ENCODE measurements around the gene DOC2A. TPM values are rescaled to one million over a fixed set of nuclear protein-coding genes. Genes with fewer than 3 reads are reported as not detected.

The DOC2A gene
- total and polyA plus RNA-seq, 9 of the 15 experiments (the other 6 are each of a cell fraction or from before 2014, with no cell fraction given): 0.03 to 0.38 (median 0.28) TPM; not detected in 1

DNA sequence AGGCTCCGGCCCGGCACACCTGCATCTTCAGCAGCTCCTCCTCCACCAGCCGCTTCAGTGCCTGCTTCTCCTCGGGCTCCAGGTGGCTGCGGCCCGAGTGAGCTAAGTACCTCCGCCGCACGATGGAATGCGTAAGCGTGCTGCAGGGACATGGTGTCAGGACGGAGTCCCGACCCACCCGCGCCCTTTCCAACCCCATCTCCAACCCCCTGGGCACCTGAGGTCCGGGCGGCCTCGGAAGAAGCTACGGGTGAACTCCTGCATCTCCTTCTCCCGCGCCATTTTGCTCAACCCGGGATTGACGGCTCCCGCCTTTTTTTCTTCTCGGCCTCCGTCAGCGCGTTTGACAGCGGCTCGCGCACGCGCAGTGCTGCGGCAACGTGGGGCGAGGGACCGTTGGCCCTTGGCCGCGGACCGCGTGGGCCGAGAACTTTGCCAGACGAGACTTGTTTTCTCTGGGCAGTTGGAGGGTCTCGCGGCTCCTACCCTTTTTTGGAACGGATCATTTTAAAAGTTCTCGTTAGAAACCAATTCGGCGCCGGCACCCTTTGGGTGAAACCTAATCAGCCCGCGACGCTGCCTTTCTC is 15.4 kb downstream of the DOC2A start, which contains the start of gene HIRIP3 (continued):
- no peak; a peak in 1 of 4 replicates for TF ChIP-seq MAZ (CRISPR knock-in tag; conservative IDR thresholded peaks at IDR 0.05 in 1 of 2, IDR thresholded peaks at IDR 0.05 in 1 of 2)
- no peak for TF ChIP-seq LARP7 (IDR thresholded peaks at IDR 0.05)
- TF ChIP-seq, protein P1, sequence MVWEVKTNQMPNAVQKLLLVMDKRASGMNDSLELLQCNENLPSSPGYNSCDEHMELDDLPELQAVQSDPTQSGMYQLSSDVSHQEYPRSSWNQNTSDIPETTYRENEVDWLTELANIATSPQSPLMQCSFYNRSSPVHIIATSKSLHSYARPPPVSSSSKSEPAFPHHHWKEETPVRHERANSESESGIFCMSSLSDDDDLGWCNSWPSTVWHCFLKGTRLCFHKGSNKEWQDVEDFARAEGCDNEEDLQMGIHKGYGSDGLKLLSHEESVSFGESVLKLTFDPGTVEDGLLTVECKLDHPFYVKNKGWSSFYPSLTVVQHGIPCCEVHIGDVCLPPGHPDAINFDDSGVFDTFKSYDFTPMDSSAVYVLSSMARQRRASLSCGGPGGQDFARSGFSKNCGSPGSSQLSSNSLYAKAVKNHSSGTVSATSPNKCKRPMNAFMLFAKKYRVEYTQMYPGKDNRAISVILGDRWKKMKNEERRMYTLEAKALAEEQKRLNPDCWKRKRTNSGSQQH (CRISPR knock-in tag; IDR thresholded peaks at IDR 0.05): no peak
- no peak for TF ChIP-seq CCAR2 (IDR thresholded peaks at IDR 0.05; ENCODE audit: low read depth, low read length)
- TF ChIP-seq POLR2G (IDR thresholded peaks at IDR 0.05; ENCODE audit: low read depth, low read length): peak; percentile 89
- TF ChIP-seq ZNF668 (CRISPR knock-in tag; IDR thresholded peaks at IDR 0.05): no peak
- no peak for TF ChIP-seq POLR2A (conservative IDR thresholded peaks at IDR 0.05)
- TF ChIP-seq, protein P2, sequence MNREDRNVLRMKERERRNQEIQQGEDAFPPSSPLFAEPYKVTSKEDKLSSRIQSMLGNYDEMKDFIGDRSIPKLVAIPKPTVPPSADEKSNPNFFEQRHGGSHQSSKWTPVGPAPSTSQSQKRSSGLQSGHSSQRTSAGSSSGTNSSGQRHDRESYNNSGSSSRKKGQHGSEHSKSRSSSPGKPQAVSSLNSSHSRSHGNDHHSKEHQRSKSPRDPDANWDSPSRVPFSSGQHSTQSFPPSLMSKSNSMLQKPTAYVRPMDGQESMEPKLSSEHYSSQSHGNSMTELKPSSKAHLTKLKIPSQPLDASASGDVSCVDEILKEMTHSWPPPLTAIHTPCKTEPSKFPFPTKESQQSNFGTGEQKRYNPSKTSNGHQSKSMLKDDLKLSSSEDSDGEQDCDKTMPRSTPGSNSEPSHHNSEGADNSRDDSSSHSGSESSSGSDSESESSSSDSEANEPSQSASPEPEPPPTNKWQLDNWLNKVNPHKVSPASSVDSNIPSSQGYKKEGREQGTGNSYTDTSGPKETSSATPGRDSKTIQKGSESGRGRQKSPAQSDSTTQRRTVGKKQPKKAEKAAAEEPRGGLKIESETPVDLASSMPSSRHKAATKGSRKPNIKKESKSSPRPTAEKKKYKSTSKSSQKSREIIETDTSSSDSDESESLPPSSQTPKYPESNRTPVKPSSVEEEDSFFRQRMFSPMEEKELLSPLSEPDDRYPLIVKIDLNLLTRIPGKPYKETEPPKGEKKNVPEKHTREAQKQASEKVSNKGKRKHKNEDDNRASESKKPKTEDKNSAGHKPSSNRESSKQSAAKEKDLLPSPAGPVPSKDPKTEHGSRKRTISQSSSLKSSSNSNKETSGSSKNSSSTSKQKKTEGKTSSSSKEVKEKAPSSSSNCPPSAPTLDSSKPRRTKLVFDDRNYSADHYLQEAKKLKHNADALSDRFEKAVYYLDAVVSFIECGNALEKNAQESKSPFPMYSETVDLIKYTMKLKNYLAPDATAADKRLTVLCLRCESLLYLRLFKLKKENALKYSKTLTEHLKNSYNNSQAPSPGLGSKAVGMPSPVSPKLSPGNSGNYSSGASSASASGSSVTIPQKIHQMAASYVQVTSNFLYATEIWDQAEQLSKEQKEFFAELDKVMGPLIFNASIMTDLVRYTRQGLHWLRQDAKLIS (CRISPR knock-in tag; IDR thresholded peaks at IDR 0.05): no peak
- TF ChIP-seq PRMT5 (CRISPR knock-in tag; IDR thresholded peaks at IDR 0.05): no peak
- TF ChIP-seq NRF1 (conservative IDR thresholded peaks at IDR 0.05 in 1 of 2, IDR thresholded peaks at IDR 0.05 in 1 of 2): peak; percentile 97 to 98
- TF ChIP-seq C11orf30 (IDR thresholded peaks at IDR 0.05; ENCODE audit: low read depth): no peak
- no peak for TF ChIP-seq RBM34 (IDR thresholded peaks at IDR 0.05; ENCODE audit: borderline replicate concordance, insufficient read depth, low read length)
- TF ChIP-seq CEBPG (CRISPR knock-in tag; IDR thresholded peaks at IDR 0.05): no peak
- TF ChIP-seq CEBPG (tag; conservative IDR thresholded peaks at IDR 0.05 in 1 of 2, IDR thresholded peaks at IDR 0.05 in 1 of 2): 0 out of 4 replicates have a peak, but pooled peaks of 1 of the 2 experiments have one; percentile 20
- TF ChIP-seq, protein P3, sequence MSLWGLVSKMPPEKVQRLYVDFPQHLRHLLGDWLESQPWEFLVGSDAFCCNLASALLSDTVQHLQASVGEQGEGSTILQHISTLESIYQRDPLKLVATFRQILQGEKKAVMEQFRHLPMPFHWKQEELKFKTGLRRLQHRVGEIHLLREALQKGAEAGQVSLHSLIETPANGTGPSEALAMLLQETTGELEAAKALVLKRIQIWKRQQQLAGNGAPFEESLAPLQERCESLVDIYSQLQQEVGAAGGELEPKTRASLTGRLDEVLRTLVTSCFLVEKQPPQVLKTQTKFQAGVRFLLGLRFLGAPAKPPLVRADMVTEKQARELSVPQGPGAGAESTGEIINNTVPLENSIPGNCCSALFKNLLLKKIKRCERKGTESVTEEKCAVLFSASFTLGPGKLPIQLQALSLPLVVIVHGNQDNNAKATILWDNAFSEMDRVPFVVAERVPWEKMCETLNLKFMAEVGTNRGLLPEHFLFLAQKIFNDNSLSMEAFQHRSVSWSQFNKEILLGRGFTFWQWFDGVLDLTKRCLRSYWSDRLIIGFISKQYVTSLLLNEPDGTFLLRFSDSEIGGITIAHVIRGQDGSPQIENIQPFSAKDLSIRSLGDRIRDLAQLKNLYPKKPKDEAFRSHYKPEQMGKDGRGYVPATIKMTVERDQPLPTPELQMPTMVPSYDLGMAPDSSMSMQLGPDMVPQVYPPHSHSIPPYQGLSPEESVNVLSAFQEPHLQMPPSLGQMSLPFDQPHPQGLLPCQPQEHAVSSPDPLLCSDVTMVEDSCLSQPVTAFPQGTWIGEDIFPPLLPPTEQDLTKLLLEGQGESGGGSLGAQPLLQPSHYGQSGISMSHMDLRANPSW (CRISPR knock-in tag; IDR thresholded peaks at IDR 0.05): no peak; the same call in 1 of the 2 replicates
- TF ChIP-seq CBX1 (IDR thresholded peaks at IDR 0.05; ENCODE audit: low read depth): 0 out of 2 replicates have a peak, but pooled peaks have one; percentile 42
- TF ChIP-seq HMG20B (CRISPR knock-in tag; IDR thresholded peaks at IDR 0.05): no peak
- peak; percentile 70; the same call in 1 of the 2 replicates for TF ChIP-seq MYBL2 (IDR thresholded peaks at IDR 0.05; ENCODE audit: low read depth)
- TF ChIP-seq MYBL2 (CRISPR knock-in tag; IDR thresholded peaks at IDR 0.05; ENCODE audit: borderline replicate concordance): no peak
- no peak for TF ChIP-seq NR4A1 (CRISPR knock-in tag; IDR thresholded peaks at IDR 0.05)
- no peak; the same call in 1 of the 2 replicates for TF ChIP-seq NR4A1 (tag; IDR thresholded peaks at IDR 0.05)
